ENCODE results near the gene ARHGEF3.

The ARHGEF3 gene

DNA sequence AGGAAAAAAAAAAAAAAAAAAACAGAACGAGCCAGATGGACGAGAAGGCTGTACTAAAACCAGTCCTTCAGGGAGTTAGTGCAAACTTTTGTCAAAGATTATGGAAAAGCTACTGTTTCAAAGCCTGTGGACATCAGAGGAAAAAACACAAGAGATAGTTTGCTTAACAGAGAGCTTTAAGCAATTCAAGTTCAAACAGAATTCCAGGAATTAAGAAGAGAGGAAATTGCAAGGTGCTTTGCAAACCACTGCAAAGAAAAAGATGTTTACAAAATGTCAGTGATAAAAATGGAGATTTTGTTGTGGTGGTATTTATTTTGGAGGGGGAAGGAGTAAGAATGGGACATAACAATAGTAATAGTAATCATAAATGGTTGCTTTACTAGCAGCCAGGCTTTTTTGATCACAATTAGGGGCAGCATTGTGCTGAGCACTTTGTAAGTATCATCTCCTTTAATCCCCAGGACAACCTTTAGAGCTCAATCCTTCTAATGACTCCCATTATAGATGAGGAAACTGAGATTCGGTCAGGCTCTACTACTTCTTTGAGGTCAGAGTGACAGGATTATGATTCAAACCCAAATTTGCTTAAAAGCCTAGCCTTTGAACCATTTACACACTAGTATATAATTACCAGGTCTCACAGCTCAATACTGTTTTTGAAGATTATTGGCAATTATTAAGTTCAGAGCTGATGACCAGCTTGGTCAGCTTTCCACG is 22.4 kb upstream of the ARHGEF3 start:
- DNase-seq: no peak
- in situ Hi-C loops (cut with HindIII; ENCODE audit: low pct_ligation_motif_present, low pct_unique_long_range_greater_than_20kb, low sequenced_read_pairs): no loop called here

DNA sequence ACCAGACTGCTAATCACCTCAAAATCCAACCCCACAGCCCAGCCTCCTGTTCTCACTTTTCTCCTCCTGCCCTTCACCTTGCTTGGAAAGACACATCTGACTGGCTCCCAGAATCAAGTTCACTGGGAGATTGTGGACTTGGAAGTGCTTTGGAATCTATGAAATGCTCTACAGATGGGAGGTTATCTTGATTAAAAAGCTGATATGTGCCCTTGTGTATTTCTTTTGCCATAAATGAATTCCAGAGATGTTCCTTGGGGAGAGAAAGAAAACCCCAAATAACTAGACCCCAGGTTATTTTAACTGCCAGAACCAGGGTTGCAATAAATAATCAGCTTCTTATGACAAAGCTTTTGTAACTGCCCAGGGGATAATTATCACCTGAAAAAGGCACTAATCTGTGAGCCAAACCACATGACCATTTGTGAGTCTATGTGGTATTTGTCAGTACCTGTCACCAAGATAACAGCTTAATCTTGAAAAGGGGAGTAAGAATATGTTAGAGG is 21.7 kb upstream of the ARHGEF3 start:
- no peak for DNase-seq
- in situ Hi-C loops (cut with HindIII; ENCODE audit: low pct_ligation_motif_present, low pct_unique_long_range_greater_than_20kb, low sequenced_read_pairs): no loop called here

DNA sequence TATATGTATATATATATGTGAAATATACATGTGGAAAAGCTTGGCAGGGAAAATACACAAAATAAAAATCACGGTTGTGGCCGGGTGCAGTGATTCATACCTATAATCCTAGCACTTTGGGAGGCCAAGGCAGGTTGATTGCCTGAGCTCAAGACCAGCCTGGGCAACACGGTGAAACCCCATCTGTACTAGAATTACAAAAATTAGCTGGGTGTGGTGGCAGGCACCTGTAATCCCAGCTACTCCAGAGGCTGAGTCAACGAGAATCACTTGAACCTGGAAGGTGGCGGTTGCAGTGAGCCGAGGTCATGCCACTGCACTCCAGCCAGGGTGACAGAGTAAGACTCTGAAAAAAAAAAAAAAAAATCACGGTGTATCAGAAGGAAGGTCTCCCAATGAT is 20.8 kb upstream of the ARHGEF3 start:
- DNase-seq: no peak
- in situ Hi-C loops (cut with HindIII; ENCODE audit: low pct_ligation_motif_present, low pct_unique_long_range_greater_than_20kb, low sequenced_read_pairs): no loop called here

DNA sequence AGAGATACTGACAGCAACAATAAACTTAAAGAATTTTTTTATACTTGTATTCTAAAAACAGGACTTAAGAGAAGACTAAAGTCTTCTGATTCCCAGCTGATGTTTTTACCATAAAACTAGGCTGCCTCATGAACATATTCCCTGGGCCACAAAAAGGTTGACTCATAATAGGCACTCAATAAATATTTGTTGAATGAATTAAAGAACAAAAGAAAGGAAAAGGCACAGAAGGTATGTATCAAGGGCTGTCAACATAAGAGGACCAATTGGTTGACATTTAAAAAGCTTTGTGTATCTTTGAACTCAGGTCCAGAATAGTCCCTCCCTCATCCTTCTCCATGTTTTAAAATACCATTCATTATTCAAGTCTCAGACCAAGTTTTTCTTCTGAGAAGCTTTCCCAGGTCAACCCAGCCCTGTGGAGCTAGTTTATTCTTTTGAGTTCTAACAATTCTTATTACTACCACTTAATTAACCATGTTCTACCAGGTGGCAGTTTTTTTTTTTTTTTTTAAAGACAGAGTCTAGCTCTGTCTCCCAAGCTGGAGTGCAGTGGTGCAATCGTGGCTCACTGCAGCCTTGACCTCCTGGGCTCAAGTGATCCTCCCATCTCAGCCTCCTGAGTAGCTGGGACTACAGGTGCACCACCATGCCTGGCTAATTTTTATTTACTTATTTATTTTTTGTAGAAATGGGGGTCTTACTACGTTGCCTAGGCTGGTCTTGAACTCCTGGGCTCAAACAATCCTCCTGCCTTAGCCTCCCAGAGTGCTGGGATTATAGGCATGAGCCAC is 17.5 kb upstream of the ARHGEF3 start:
- no peak for DNase-seq
- in situ Hi-C loops (cut with HindIII; ENCODE audit: low pct_ligation_motif_present, low pct_unique_long_range_greater_than_20kb, low sequenced_read_pairs): no loop called here

DNA sequence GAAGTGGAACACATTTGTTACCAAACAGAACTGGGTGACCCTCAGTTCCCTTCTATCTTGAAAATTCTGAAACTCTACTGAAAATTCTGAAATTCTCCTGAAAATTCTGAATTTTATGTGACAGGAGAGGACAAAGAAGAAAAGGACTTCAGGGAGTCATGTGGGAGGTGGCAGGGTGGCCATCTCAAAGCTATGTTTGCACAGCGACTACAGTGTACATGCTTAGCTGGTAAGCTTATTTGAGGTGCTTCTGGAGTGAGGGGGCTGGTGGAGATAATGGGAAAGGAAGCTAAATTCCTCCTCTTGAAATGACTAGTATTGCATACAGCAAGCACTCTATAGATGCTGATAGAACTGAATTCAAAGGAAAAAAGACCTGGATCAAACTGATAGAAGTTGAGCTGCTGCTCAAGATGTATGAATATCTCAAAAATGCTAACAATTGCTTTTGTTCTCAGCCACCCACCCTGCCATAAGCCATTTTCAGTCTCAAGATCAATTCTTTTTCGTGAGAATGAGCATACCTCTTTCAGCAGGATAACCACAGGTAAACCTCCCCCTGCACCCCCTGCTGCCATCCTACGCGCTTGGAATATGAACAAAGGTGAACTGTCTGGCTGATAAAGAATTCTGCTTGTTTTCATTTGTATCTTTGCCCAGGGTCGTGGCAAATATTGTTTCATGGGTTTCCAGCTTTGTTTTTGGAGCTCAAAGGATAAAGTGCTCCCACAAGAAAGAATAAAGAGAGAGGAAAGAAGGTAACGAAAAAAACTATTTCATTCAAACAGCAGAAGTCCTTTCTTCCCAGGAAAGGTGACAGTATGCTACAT is 16.6 kb upstream of the ARHGEF3 start:
- in situ Hi-C loops (cut with HindIII; ENCODE audit: low pct_ligation_motif_present, low pct_unique_long_range_greater_than_20kb, low sequenced_read_pairs): no loop called here
- no peak for DNase-seq

DNA sequence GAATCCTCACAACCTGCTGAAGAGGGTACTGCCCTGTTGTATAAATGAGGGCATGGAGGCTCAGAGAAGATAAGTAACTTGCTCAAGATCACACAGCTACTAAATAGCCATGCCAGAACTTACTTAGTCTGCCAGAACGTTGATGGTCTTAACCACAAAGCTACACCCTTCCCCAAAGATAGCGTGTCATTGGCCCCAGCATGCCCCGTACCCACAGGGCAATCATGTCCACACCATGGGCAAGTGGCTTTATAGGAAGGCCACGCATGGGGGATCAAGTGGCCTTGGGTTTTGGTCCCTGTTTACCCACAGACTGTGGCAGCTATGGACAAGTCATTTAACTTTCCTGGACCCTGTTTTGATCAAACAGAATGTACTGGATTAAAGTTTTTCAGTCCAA is 15.9 kb upstream of the ARHGEF3 start:
- DNase-seq: no peak
- in situ Hi-C loops (cut with HindIII; ENCODE audit: low pct_ligation_motif_present, low pct_unique_long_range_greater_than_20kb, low sequenced_read_pairs): no loop called here

DNA sequence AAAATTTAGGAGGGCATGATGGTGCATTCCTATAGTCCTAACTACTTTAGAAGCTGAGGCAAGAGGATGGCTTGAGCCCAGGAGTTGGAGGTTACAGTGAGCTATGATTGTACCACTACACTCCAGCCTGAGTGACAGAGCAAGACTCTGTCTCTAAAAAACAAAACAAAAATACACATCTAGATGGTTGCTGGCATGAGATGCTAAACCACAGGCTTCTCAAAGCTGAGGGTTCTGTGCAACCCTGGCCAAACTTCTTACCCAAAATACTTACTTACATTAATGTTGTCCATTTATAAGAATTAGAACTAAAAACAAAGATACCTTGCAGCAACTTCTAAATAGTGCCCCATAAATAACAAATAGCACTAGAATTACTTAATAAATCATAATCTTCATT is 14.3 kb upstream of the ARHGEF3 start:
- DNase-seq: no peak
- in situ Hi-C loops (cut with HindIII; ENCODE audit: low pct_ligation_motif_present, low pct_unique_long_range_greater_than_20kb, low sequenced_read_pairs): no loop called here

DNA sequence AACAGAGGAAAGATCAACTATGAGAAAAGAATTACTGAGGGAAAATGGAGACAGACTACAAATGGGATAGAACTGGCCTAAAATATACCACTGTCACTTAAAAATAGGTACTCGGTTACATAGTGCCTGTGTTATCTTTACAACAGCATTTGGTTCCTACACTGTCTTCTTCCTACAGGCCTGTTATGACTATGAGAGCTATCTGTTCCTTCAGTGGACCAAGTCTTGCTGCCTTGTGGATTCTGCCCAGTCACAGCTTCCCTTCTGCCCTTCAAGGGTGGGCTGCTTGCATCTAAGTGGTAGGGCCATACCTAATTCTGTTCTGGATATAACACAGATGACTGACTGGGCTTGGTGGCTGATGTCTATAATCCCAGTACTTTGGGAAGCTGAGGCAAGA is 13.8 kb upstream of the ARHGEF3 start:
- in situ Hi-C loops (cut with HindIII; ENCODE audit: low pct_ligation_motif_present, low pct_unique_long_range_greater_than_20kb, low sequenced_read_pairs): no loop called here
- DNase-seq: no peak

DNA sequence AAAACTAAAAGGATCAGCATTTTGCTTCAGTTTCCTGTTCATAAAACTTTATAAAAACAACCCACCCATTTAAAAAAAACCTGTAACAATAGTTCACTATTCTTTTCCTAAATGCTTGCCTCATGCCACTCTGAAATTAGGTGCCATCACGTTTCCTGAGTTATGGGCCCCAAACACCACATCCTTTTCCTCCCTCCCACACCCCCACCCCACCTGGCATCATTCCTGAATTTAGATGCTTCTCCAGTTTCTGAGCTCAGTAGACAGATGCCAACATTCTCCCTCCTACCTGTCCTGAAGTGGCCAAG is 11.9 kb upstream of the ARHGEF3 start:
- no peak for DNase-seq
- in situ Hi-C loops (cut with HindIII; ENCODE audit: low pct_ligation_motif_present, low pct_unique_long_range_greater_than_20kb, low sequenced_read_pairs): no loop called here

DNA sequence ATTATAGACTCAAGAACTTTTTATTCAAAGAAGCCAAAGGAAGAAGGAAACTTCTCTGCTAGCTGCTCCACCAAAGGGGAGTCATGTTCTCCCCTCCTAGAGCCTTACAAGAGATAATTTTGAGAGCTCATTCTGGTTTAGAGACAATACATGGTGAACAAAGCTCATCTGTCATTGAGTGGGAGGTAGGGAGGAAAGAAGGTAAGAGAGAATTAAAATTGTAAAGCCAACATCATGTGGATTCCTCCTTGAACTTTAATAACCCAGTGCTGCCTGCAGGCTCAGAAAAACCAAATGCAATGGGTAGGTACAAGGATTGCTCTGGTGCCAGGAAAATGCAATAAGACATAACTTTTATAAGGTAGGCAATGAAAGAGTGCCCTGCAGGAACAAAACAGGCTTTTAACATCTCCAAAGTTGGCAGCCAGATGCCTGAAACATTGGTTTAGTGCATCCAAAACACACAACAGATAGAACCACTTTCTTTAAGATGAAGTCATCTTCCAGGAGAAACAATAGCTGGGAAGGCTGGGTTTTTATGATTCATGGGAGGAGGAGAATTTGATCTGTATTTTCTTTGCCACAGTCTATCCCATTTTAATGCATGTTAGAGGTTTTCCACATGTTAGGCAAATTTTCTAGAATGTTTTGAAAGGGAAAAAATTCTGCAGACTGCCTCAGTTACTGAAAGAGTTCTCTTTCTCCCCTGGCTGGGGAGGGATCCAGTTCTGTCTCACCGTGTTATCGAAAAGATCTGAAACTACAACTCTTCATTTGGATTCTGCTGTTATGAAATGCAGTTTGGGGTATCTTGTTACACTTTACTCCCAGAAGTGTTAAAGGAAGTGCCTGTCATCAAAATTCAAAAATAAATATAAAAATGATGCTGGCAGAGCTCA is 11.3 kb upstream of the ARHGEF3 start:
- no peak for DNase-seq
- in situ Hi-C loops (cut with HindIII; ENCODE audit: low pct_ligation_motif_present, low pct_unique_long_range_greater_than_20kb, low sequenced_read_pairs): no loop called here

DNA sequence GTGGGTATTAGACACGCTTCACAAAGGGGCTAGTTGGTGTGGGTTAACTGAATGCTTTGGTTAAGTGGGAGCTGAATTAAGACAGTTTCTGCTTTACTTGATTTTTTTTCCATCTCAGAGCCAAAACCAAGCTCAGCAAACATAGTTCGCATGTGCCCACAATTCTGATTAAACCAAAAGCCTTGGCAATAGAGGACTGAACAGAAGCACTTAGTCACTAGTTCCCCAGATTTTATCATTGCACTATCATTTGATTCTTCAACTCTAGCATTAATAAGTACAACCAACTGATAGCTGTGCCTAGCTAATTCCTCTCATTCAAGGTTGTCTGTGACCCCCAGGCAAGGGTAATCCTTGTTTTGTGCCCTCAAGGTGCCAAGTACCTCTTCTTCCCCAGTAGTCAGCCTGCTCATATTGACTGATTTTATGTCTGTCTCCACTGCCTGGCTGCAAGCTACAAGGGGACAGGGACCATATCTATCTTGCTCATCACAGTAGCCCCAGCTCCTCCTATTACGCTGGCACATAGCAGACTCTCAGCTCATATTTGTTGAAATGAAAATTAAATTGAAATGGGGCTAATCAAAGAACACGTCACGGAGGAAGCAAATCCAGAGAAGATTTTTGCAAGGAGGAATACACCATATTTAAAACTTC is 9.9 kb upstream of the ARHGEF3 start:
- in situ Hi-C loops (cut with HindIII; ENCODE audit: low pct_ligation_motif_present, low pct_unique_long_range_greater_than_20kb, low sequenced_read_pairs): no loop called here
- DNase-seq: no peak

DNA sequence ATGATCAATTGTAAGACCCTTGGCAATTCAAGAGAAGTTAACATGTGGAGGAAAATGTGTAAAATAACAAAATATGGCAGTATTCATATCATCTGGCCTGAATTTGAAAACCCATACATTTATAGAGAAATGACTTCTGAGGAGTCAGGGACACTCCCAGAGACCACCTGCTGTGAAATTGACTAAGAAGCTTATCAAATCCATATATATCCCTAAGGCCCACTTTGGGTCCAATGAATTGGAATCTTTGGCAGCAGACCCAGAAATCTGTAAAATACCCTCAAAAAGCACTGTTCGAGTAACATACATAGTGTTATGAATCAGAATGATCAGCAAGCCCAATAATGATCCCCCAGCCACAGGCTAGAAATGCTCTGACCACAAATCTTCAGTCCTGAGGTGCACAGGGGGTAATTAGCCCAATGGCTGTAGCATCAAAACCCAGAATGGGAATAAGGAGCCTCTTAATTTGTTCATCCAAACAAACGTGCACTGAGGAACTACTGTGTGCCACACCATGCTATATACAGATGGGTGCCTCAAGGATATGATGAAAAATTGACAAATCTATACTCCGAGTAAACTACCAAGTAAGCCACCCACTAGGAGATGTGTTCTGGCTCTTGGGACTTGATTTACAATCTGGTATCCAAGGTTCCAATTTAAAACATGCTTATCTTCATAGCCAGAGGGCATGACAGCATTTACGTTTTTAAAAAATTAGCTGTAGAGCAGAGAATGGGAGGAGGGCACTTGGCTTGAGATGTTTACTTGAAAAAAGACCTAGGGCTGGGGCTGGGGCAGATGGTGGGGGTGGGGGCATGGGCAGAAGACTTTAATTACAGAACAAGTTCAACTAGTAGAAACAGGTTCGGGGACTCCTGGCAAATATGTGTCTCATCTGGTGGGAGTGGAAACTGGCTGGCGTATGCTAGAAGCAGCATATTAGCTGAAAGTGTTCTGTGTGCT is 9.1 kb upstream of the ARHGEF3 start:
- no peak for DNase-seq
- in situ Hi-C loops (cut with HindIII; ENCODE audit: low pct_ligation_motif_present, low pct_unique_long_range_greater_than_20kb, low sequenced_read_pairs): no loop called here

DNA sequence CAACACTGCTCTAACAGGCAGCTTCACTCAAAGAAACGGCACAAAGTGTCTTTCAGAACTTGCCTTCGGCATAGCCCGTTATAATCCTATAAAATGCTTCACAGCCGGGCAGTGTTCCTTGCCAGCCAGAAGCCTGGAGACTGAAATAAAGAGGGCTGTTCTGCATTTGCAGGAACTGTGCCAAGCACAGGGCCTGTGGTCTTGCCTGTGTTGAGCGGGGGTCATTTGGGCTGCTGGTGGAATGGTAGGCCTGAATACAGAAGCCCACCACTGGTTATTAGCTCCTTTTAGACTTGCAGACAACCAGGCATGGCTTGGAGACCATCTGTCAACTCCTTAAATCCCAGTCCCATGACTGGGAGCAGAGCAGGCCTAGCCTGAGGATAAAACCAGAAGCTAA is 4.7 kb upstream of the ARHGEF3 start:
- DNase-seq: no peak
- in situ Hi-C loops (cut with HindIII; ENCODE audit: low pct_ligation_motif_present, low pct_unique_long_range_greater_than_20kb, low sequenced_read_pairs): no loop called here

DNA sequence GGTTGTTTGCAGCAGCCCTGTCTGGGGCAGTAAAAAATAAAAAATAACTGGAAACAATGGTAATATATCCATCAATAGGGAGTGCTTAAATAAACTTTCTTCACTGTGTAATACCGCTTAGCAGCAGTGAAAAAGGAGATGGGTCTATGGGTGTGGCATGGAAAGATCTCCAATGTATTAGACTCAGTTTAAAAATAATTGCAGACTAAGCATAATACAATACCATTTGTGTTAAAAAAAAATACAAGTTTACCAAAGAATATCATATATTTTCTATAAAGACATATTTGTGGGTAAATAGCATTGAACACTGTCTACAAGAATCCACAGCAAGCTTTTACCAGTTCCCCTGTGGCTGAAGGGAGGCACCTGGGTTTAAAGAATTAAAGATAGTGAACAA is 1.0 kb upstream of the ARHGEF3 start:
- no peak for DNase-seq
- in situ Hi-C loops (cut with HindIII; ENCODE audit: low pct_ligation_motif_present, low pct_unique_long_range_greater_than_20kb, low sequenced_read_pairs): no loop called here

DNA sequence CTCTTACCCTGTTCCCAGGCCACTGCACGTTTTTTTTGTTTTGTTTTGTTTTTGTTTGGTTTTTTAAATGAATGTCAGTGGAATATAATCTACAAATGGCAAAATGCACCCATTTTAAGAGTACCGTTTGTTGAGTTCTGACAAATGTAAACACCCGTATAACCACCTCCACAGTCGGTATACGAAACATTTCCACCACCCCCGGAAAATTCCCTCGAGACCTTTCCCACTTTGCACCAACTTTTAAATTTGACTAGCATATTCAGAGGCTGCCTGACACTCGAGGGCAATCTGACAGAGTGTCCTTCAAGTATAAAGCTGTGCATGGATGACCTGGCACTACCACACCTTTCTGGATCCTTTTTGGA is 613 bp upstream of the ARHGEF3 start:
- DNase-seq: no peak
- in situ Hi-C loops (cut with HindIII; ENCODE audit: low pct_ligation_motif_present, low pct_unique_long_range_greater_than_20kb, low sequenced_read_pairs): no loop called here

DNA sequence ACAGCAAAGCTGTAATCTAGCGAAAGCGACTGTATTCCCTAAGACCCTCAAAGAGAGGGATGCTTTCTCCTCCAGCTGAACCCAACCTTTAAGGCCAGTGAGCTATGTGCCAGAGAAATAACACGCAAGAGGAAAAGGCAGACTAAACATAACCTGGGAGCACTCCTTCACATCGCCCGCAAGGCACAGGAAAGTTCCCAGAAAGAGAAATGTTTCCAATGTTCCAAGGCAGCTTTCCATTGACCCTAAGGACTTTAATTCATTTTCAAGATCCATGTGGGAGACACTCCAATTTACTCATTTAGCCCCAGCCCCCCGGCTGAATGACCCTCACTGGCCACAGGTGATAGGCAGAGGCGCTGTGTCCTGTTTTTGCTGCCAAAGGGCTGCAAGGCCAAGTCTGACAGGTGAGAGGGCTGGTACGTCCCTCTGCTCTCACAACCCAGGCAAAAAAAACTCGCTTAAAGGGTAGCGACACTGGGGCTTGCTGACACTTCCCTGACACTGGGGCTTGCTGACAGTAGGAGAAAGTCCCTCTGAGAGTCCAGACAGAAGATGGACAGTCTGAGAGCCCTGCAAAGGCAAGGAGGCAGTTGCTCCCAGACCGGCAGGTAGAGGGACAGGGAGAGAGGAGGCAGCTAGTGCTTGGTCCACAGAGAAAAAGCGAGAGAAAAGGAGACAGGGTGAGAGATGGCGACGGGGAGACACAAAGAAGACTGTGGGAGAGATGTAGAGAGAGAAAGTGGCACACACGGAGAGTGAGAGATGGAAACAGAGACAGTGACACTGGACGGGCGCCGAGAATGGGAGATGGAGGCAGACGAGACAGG is 702 bp downstream of the ARHGEF3 start:
- DNase-seq: no peak
- in situ Hi-C loops (cut with HindIII; ENCODE audit: low pct_ligation_motif_present, low pct_unique_long_range_greater_than_20kb, low sequenced_read_pairs): no loop called here

Measured in ACHN (cell line).